Activated B cell treated with CpG ODN at 0.5 μM for 24 hours (primary cell): ENCODE measurements around the gene LRP4. TPM values are rescaled to one million over a fixed set of nuclear protein-coding genes. Genes with fewer than 3 reads are reported as not detected.

Experiments
- ATAC-seq: fragments of 200-7000 bp; cut with Tn5 transposase; one replicate; pipeline ENCODE4 v1.10.0; 2021; ENCODE audit warnings: low read depth, mild to moderate bottlenecking, moderate library complexity
- CTCF ChIA-PET: fragments of 350-600 bp; sonication (Branson Sonifier 250); formaldehyde crosslinking; loops from one replicate; lab custom pipeline; 2021; ENCODE audit warnings: antibody characterized with exemption; lab: Charles Lee
- POLR2A ChIA-PET: fragments of 350-600 bp; sonication (Branson Sonifier 250); formaldehyde crosslinking; loops from one replicate; lab custom pipeline; 2021; ENCODE audit warnings: antibody characterized with exemption; lab: Charles Lee
- DNase-seq: peaks from one replicate; pipeline ENCODE4 v3.0.0; 2022
- H3K27ac Mint-ChIP-seq: one replicate; pipeline ENCODE4 v1.8.0; 2020; ENCODE audit warnings: mixed read lengths
- H3K27me3 Mint-ChIP-seq: one replicate; pipeline ENCODE4 v1.8.0; 2021; ENCODE audit warnings: mixed read lengths
- H3K36me3 Mint-ChIP-seq: one replicate; pipeline ENCODE4 v1.8.0; 2021; ENCODE audit warnings: low read depth, mixed read lengths
- H3K4me1 Mint-ChIP-seq: one replicate; pipeline ENCODE4 v1.8.0; 2021; ENCODE audit warnings: mixed read lengths
- H3K4me3 Mint-ChIP-seq: one replicate; pipeline ENCODE4 v1.8.0; 2020; ENCODE audit warnings: mild to moderate bottlenecking, mixed read lengths
- H3K9me3 Mint-ChIP-seq: one replicate; pipeline ENCODE4 v1.8.0; 2020; ENCODE audit warnings: mixed read lengths
- CTCF ChIP-seq: fragments of 200-600 bp; IDR thresholded peaks from one replicate; pipeline ENCODE4 v1.8.0; 2022; ENCODE audit warnings: antibody characterized with exemption, mild to moderate bottlenecking
- intact Hi-C: fragments of 100-400 bp; cut with micrococcal nuclease; formaldehyde crosslinking; loops from one replicate; pipeline ENCODE4 v1.15.1; 2024
- total RNA-seq: library from RNA; stranded (reverse); gene quantifications from 2 replicates; pipeline ENCODE4 v1.2.3, GENCODE V29; 2022

LRP4 gene
- total RNA-seq, 1 donor from 2014 or later, result 0.16 TPM

DNA sequence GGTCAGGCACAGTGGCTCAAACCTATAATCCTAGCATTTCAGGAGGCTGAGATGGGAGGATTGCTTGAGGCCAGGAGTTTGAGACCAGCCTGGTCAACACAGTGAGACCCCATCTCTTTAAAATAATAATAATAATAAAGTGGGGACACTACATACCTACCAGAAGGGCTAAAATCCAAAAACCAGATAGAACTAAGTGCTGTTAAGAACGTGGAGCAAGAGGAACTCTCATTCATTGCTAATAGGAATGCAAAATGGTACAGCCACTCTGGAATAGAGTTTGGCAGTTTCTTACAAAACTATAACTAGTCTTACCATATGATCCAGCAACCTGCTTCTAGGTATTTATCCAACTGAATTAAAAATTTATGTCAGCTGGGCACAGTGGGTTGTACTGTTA is 81.9 kb downstream of the LRP4 start:
- Mint-ChIP-seq H3K4me1 (peaks cover 7% of the 10 kb centered on the region), H3K4me3 (no peak overlapping the region)

GRCh38 chr11:46835897-46836296 is 82.5 kb downstream of the LRP4 start:
- H3K36me3 Mint-ChIP-seq, result no peaks in the 10 kb centered on the region
- ChIA-PET CTCF (no interaction called here), POLR2A (no interaction called here)
- H3K4me3 Mint-ChIP-seq, result no peak overlapping the region
- peaks cover 7% of the 10 kb centered on the region for H3K4me1 Mint-ChIP-seq
- intact Hi-C loops, result no loop called here
- H3K27me3 Mint-ChIP-seq, result no peaks in the 10 kb centered on the region
- ATAC-seq (no peak), DNase-seq (no peak)
- H3K27ac Mint-ChIP-seq, result no peak overlapping the region
- no peaks in the 10 kb centered on the region for H3K9me3 Mint-ChIP-seq
- TF ChIP-seq CTCF, result no peak

More for the DNA sequence above, 81.9 kb downstream of the LRP4 start:
- no peak overlapping the region for H3K27ac Mint-ChIP-seq
- H3K9me3 Mint-ChIP-seq, result no peaks in the 10 kb centered on the region
- no peak for DNase-seq
- ATAC-seq, result no peak
- no peak for TF ChIP-seq CTCF
- ChIA-PET POLR2A (no interaction called here), CTCF (no interaction called here)
- intact Hi-C loops, result no loop called here
- H3K27me3 Mint-ChIP-seq, result no peaks in the 10 kb centered on the region
- peaks cover 2% of the 10 kb centered on the region for H3K36me3 Mint-ChIP-seq

- Mint-ChIP-seq H3K4me1 (peaks cover 8% of the 10 kb centered on the region), H3K4me3 (no peak overlapping the region), H3K27ac (no peak overlapping the region), H3K9me3 (no peaks in the 10 kb centered on the region), H3K27me3 (no peaks in the 10 kb centered on the region), H3K36me3 (no peaks in the 10 kb centered on the region)
- intact Hi-C loops, result no loop called here
- ChIA-PET POLR2A (no interaction called here), CTCF (interaction anchor here (1.0 kb wide), 1 partner anchor 16 kb away, joined by 3 read pairs; no protein-coding TSS in a partner anchor)
- no peak for TF ChIP-seq CTCF
- ATAC-seq (no peak), DNase-seq (no peak)
Observed at GRCh38 chr11:46834821-46835220, 83.5 kb downstream of the LRP4 start.

GRCh38 chr11:46832511-46833214 is 85.7 kb downstream of the LRP4 start:
- intact Hi-C loops, result no loop called here
- ChIA-PET CTCF (no interaction called here), POLR2A (no interaction called here)
- peaks cover 7% of the 10 kb centered on the region for H3K4me1 Mint-ChIP-seq
- no peaks in the 10 kb centered on the region for H3K27me3 Mint-ChIP-seq
- no peak overlapping the region for H3K27ac Mint-ChIP-seq
- no peak for TF ChIP-seq CTCF
- ATAC-seq (no peak), DNase-seq (no peak)
- no peaks in the 10 kb centered on the region for H3K9me3 Mint-ChIP-seq
- no peak overlapping the region for H3K4me3 Mint-ChIP-seq
- no peaks in the 10 kb centered on the region for H3K36me3 Mint-ChIP-seq

GRCh38 chr11:46827995-46828394 is 90.4 kb downstream of the LRP4 start:
- no peak overlapping the region for H3K27ac Mint-ChIP-seq
- H3K4me3 Mint-ChIP-seq, result no peak overlapping the region
- CTCF ChIA-PET, result no interaction called here
- peaks cover 19% of the 10 kb centered on the region for H3K4me1 Mint-ChIP-seq
- no peak for TF ChIP-seq CTCF
- POLR2A ChIA-PET, result interaction anchor here (0.7 kb wide), 1 partner anchor 23 kb away, joined by 3 read pairs; no protein-coding TSS in a partner anchor
- no peaks in the 10 kb centered on the region for H3K9me3 Mint-ChIP-seq
- intact Hi-C loops, result no loop called here
- H3K36me3 Mint-ChIP-seq, result no peaks in the 10 kb centered on the region
- no peak for ATAC-seq
- H3K27me3 Mint-ChIP-seq, result no peaks in the 10 kb centered on the region
- no peak for DNase-seq
